Measurements from ENCODE around the gene VTI1A.

- TF ChIP-seq, protein P1, sequence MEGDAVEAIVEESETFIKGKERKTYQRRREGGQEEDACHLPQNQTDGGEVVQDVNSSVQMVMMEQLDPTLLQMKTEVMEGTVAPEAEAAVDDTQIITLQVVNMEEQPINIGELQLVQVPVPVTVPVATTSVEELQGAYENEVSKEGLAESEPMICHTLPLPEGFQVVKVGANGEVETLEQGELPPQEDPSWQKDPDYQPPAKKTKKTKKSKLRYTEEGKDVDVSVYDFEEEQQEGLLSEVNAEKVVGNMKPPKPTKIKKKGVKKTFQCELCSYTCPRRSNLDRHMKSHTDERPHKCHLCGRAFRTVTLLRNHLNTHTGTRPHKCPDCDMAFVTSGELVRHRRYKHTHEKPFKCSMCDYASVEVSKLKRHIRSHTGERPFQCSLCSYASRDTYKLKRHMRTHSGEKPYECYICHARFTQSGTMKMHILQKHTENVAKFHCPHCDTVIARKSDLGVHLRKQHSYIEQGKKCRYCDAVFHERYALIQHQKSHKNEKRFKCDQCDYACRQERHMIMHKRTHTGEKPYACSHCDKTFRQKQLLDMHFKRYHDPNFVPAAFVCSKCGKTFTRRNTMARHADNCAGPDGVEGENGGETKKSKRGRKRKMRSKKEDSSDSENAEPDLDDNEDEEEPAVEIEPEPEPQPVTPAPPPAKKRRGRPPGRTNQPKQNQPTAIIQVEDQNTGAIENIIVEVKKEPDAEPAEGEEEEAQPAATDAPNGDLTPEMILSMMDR (IDR thresholded peaks at IDR 0.05), result no peak
- TF ChIP-seq POLR2A (IDR thresholded peaks at IDR 0.05), result no peak
- no peak for TF ChIP-seq EP300 (IDR thresholded peaks at IDR 0.05)
These were observed 354.7 kb downstream of the VTI1A start for GRCh38 chr10:112801748-112802147.

All from ovary (tissue), 3 donors.